D721Med (cell line): ENCODE results near the gene PRPF40B.

ENCODE experiments used
- DNase-seq: peaks from one replicate; pipeline ENCODE4 v3.0.0; 2011; ENCODE audit warnings: low spot score; ENCODE audit not compliant: insufficient read length
- FAIRE-seq: peaks from 2 replicates; lab custom pipeline; 2011; peaks lifted over from hg19 to GRCh38; lab: Jason Lieb, UNC
- TF ChIP-seq, protein P1 (sequence below): IDR thresholded peaks from 2 replicates; pipeline ENCODE4 v1.5.1; 2012; ENCODE audit warnings: mild to moderate bottlenecking, control low read depth; ENCODE audit not compliant: insufficient read depth; ENCODE audit errors: missing control alignments

Gene PRPF40B

GRCh38 chr12:49661191-49661590, 37.8 kb downstream of the PRPF40B start:
- TF ChIP-seq, protein P1, sequence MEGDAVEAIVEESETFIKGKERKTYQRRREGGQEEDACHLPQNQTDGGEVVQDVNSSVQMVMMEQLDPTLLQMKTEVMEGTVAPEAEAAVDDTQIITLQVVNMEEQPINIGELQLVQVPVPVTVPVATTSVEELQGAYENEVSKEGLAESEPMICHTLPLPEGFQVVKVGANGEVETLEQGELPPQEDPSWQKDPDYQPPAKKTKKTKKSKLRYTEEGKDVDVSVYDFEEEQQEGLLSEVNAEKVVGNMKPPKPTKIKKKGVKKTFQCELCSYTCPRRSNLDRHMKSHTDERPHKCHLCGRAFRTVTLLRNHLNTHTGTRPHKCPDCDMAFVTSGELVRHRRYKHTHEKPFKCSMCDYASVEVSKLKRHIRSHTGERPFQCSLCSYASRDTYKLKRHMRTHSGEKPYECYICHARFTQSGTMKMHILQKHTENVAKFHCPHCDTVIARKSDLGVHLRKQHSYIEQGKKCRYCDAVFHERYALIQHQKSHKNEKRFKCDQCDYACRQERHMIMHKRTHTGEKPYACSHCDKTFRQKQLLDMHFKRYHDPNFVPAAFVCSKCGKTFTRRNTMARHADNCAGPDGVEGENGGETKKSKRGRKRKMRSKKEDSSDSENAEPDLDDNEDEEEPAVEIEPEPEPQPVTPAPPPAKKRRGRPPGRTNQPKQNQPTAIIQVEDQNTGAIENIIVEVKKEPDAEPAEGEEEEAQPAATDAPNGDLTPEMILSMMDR = no peak
- DNase-seq = no peak
- no peak for FAIRE-seq

DNA sequence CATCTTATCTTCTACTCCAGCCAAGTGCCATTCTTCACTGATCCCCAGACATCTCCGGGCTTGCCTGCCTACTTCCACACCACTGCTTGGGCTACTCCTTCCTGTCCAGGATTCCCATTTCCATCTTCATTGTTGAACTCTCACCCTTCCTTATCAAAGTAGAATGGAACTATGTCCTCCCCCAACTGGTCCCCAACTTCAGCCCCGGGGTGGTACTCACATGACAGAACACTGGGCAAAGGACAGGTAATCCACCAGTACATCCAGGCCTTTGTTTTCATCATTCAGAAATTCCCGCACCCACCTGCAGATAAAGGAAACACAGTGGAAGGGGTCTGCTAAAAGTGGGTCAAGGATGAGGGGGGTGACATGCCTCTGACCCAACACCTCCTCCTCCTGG, 38.4 kb downstream of the PRPF40B start:
- FAIRE-seq (no peak), DNase-seq (no peak)
- TF ChIP-seq, protein P1 = no peak

DNA sequence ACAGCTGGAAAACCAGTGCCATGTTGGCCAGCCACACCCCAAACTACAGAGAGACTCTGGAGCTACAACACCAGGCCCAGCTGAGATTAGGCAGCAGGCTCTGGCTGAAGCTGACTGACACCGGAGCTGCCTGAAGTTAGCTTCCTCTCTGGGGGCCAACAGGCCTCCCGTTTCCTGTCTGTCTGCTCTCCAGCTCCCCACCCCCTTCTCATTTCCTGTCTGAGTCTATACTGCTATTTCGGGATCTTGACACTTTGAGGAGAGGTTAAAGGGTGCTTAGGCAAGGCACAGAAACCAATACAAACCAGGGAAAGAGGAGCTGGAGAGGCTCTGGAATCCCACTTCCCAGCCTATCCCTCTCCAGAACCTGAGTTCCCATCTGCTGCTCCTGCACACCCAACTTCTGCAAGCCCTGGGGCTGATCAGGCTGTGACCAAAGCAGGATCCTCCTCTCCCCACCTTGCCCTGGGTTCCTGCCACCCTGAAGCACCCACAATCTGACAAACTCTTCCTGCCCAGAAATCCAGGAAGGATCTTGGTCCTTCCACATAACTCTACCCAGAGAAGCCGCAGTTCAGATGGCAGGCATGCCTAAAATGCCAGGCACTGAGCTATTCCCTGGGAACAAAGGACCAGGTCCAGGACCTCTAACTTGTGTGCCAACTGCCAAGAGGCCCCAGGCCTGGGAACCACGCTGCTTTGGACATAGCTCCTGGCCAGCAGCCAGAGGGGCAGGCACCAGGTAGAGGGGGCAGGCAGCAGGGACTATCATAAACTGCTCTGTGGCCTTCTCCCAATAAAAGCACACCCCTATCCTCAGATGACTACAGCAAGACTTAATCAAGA, 39.9 kb downstream of the PRPF40B start:
- FAIRE-seq (no peak), DNase-seq (no peak)
- TF ChIP-seq, protein P1 = no peak

DNA sequence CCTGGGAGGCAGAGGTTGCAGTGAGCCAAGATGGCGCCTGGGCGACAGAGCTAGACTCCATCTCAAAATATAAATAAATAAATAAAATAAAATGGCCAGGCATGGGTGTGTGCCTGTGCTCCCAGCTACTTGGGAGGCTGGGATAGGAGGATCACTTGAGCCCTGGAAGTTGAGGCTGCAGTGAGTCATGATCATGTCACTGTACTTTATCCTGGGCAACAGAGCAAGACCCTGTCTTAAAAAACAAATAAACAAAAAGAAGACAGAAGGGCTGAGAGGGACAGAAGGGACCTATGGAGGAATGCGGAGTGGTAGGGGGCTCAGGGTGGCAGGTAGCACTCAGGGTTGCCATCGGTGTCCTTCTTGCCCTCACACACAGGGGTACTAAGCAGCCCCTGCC, 40.8 kb downstream of the PRPF40B start:
- FAIRE-seq = no peak
- TF ChIP-seq, protein P1 = no peak
- DNase-seq = no peak

DNA sequence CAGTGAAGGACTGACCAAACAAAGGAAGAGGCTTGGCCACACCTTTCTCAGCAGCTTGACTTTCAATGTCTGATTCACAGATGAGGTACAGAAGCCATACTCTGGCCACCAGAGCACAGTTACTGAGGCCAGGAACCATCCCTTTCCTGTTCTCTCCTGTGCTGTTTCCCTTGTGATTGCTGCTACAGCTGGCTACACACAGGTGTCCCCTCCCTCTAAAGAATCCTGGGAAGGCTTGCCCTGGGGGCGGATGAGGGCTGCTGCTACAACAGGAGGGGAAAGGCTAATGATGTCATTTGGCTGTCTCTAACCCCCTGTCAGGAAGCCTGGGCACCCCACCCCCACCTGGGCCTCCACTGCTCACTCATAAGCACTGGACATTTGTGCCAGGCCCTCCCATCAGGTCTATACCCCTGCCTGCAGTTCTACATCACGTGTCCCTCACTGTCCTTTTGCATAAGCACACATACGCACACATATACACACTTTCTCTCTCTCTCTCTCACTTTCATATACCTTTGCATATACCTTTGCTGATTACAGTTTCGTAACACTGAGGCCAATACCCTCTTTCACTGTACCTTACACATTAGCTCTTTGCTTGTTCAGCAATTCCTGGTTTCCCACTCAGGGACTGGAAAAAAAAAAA, 41.4 kb downstream of the PRPF40B start:
- DNase-seq = no peak
- no peak for FAIRE-seq
- TF ChIP-seq, protein P1 = no peak

DNA sequence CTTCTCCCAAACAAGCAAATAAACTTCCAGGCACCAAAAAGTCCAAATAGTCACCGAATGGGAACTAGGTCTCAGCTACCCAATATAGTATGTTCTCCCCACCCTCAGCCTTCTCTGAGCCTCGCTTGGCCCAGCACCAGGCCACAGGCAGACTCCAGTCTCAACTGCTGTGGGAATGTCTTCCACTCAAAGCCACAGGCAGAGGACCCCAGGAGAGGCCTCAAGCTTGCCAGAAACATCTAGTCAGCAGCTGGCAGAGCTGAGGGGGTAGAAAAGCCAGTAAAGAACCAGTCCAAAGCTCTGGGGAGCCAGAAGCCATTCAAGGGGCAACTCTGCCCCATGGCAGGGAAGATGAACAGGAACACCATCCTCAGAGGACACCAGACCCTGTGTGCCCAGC, 42.0 kb downstream of the PRPF40B start:
- TF ChIP-seq, protein P1 = no peak
- FAIRE-seq = no peak
- DNase-seq = no peak

DNA sequence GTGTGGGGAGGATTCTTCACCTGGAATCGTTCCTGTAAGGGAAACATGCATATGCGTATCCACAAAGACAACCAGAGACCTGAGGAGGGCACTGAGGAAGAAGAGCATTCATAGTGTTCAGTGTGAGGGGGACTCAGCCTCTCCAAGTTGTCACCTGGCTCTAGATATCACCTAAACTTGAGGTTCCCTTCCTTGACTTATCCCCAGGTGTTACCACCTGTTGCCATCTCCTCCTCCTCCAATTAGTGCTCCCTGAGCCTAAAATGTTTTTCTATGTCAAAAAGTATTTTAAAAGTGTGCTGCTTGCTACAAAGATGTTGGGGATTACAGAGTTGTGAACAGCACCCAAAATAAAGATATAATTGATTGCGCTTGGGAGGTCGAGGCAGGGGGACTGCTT, 42.8 kb downstream of the PRPF40B start:
- FAIRE-seq (no peak), DNase-seq (no peak)
- TF ChIP-seq, protein P1 = no peak
